B cell (primary cell): ENCODE data around the gene ADCY7. TPM values are rescaled to one million over a fixed set of nuclear protein-coding genes. Genes with fewer than 3 reads are reported as not detected.

Experiments
- ATAC-seq: fragments of 200-7000 bp; cut with Tn5 transposase; one replicate; pipeline ENCODE4 v1.10.0; 2021; ENCODE audit warnings: low read depth, mild to moderate bottlenecking, moderate number of reproducible peaks, moderate library complexity
- CTCF ChIA-PET: fragments of 350-600 bp; sonication (Branson Sonifier 250); formaldehyde crosslinking; loops from one replicate; lab custom pipeline; 2021; ENCODE audit warnings: antibody characterized with exemption, inconsistent platforms; lab: Charles Lee
- POLR2A ChIA-PET: fragments of 350-600 bp; sonication (Branson Sonifier 250); formaldehyde crosslinking; loops from one replicate; lab custom pipeline; 2021; ENCODE audit warnings: antibody characterized with exemption; lab: Charles Lee
- DNase-seq: peaks from one replicate; pipeline ENCODE4 v3.0.0; 2013
- H2AFZ ChIP-seq: 2 replicates; pipeline ENCODE4 v1.6.1; 2012; ENCODE audit warnings: mild to moderate bottlenecking, low read depth, low read length; ENCODE audit not compliant: insufficient read depth, poor library complexity, severe bottlenecking
- H3K27ac ChIP-seq, 2 donors: 1 replicate in 1 of 2; 2 replicates in 1 of 2; pipeline ENCODE4 v1.5.1; 2012 to 2013; ENCODE audit warnings: low read length in 2 of 2, mild to moderate bottlenecking in 2 of 2, moderate library complexity in 1 of 2
- H3K27me3 ChIP-seq, 4 experiments: fragments of 200-600 bp in 1 of 4; sonication (generic) in 1 of 4; replicated peaks in 1 of 4; 1 replicate in 2 of 4; 2 replicates in 2 of 4; pipeline versions ENCODE4 v1.6.1 to v1.7.0; 2013 to 2016; ENCODE audit warnings: low read length in 3 of 4, mild to moderate bottlenecking in 2 of 4, mixed read lengths in 1 of 4, moderate library complexity in 1 of 4; ENCODE audit not compliant: insufficient read depth in 4 of 4, control insufficient read depth in 3 of 4; ENCODE audit errors: control extremely low read depth in 1 of 4
- H3K36me3 ChIP-seq, 2 experiments: replicated peaks in 1 of 2; 1 replicate in 1 of 2; 2 replicates in 1 of 2; pipeline versions ENCODE4 v1.6.1 to v1.7.1; 2013; ENCODE audit warnings: low read length in 1 of 2; ENCODE audit not compliant: insufficient read depth in 2 of 2, control insufficient read depth in 1 of 2; ENCODE audit errors: control extremely low read depth in 1 of 2, extremely low read depth in 1 of 2
- H3K4me1 ChIP-seq, 2 donors: fragments of 200-600 bp in 1 of 2; sonication (generic) in 1 of 2; 1 replicate in 1 of 2; 2 replicates in 1 of 2; pipeline versions ENCODE4 v1.5.1 to v1.6.1; 2013 to 2017; ENCODE audit warnings: low read length in 2 of 2; ENCODE audit not compliant: control insufficient read depth in 2 of 2, insufficient read depth in 2 of 2
- H3K4me2 ChIP-seq: replicated peaks from 2 replicates; pipeline ENCODE3; 2012; ENCODE audit warnings: mild to moderate bottlenecking, low read depth, low read length; ENCODE audit not compliant: poor library complexity, severe bottlenecking
- H3K4me3 ChIP-seq, 5 experiments: fragments of 200-600 bp in 1 of 5; sonication (generic) in 1 of 5; 1 replicate in 3 of 5; 2 replicates in 2 of 5; pipeline versions ENCODE4 v1.5.1 to v1.7.0; 2011 to 2016; ENCODE audit warnings: low read length in 4 of 5, mild to moderate bottlenecking in 4 of 5, low read depth in 2 of 5, control low read depth in 1 of 5, moderate library complexity in 1 of 5; ENCODE audit not compliant: insufficient read depth in 1 of 5; ENCODE audit errors: control extremely low read depth in 1 of 5, extremely low read depth in 1 of 5
- H3K79me2 ChIP-seq: fragments of 200-600 bp; sonication (generic); one replicate; pipeline ENCODE4 v1.6.0; 2016; ENCODE audit warnings: low read length; ENCODE audit not compliant: control insufficient read depth, insufficient read depth
- H3K9ac ChIP-seq: fragments of 200-600 bp; sonication (generic); 2 replicates; pipeline ENCODE4 v1.6.1; 2017; ENCODE audit warnings: mild to moderate bottlenecking, low read length, moderate library complexity
- H3K9me3 ChIP-seq, 3 donors: one replicate each; pipeline versions ENCODE4 v1.6.1 to v1.7.1; 2013; ENCODE audit warnings: low read length in 2 of 3; ENCODE audit not compliant: control insufficient read depth in 2 of 3, insufficient read depth in 1 of 3; ENCODE audit errors: control extremely low read depth in 1 of 3
- H4K20me1 ChIP-seq: 2 replicates; pipeline ENCODE4 v1.6.0; 2012; ENCODE audit warnings: mild to moderate bottlenecking, low read length; ENCODE audit not compliant: insufficient read depth, control insufficient read depth, poor library complexity, severe bottlenecking
- H3K27ac Mint-ChIP-seq: one replicate; pipeline ENCODE4 v1.8.0; 2021; ENCODE audit warnings: mixed read lengths
- H3K27me3 Mint-ChIP-seq: one replicate; pipeline ENCODE4 v1.8.0; 2021; ENCODE audit warnings: mixed read lengths
- H3K4me1 Mint-ChIP-seq: one replicate; pipeline ENCODE4 v1.8.0; 2021; ENCODE audit warnings: mixed read lengths
- H3K4me3 Mint-ChIP-seq: one replicate; pipeline ENCODE4 v1.8.0; 2021; ENCODE audit warnings: mixed read lengths
- H3K9me3 Mint-ChIP-seq: one replicate; pipeline ENCODE4 v1.8.0; 2022; ENCODE audit warnings: mixed read lengths; ENCODE audit not compliant: insufficient read depth
- EZH2 ChIP-seq: IDR thresholded peaks from 2 replicates; pipeline ENCODE4 v1.6.1; 2012; ENCODE audit warnings: borderline replicate concordance, low read depth, mild to moderate bottlenecking, moderate library complexity, low read length; ENCODE audit not compliant: insufficient read depth, poor library complexity, severe bottlenecking
- WGBS: methylation state at CpG from one replicate; pipeline ENCODE4 v1.1.5; 2013; ENCODE audit warnings: missing lambda C conversion rate; ENCODE audit not compliant: insufficient coverage; 5-methylcytosine and 5-hydroxymethylcytosine counted together
- intact Hi-C: fragments of 100-400 bp; cut with micrococcal nuclease; formaldehyde crosslinking; loops from one replicate; pipeline ENCODE4 v1.10.0; 2022
- polyA plus RNA-seq: library from polyadenylated mRNA; depleted of rRNA; stranded (reverse); fragments of >200 nt; gene quantifications from 2 replicates; pipeline ENCODE4 v1.2.3, GENCODE V29; 2012
- total RNA-seq, 2 donors: library from RNA; stranded (reverse); fragments of 120-200 nt in 1 of 2; gene quantifications; 1 replicate in 1 of 2; 2 replicates in 1 of 2; pipeline versions ENCODE4 v1.2.3 to v1.2.4, GENCODE V29; 2013 to 2022
- TF ChIP-seq, protein P1 (sequence below): fragments of 200-600 bp; IDR thresholded peaks from one replicate; pipeline ENCODE4 v1.8.0; 2022; ENCODE audit warnings: antibody characterized with exemption, mild to moderate bottlenecking

ADCY7 gene
- total and polyA plus RNA-seq, 2 donors (not counting 1 experiment from before 2014, with no cell fraction given): 78.4 to 207 TPM

GRCh38 chr16:50360779-50361178, 94.4 kb downstream of the ADCY7 start:
- Histone ChIP-seq H3K27me3 (no peaks in the 10 kb centered on the region), H3K36me3 (peaks cover 30 to 46% of the 10 kb centered on the region in 2 experiments), H2AFZ (no peak overlapping the region), H3K4me1 (peaks cover 4 to 5% of the 10 kb centered on the region in 2 donors), H3K9me3 (no peaks in the 10 kb centered on the region), H3K79me2 (peaks cover 70% of the 10 kb centered on the region), H3K27ac (peak overlapping the region in 1 of 2 donors; percentile 35), H4K20me1 (peaks cover 37% of the 10 kb centered on the region), H3K9ac (no peak overlapping the region), H3K4me2 (no peak overlapping the region), H3K4me3 (no peak overlapping the region)
- no peak for DNase-seq
- H3K27me3 Mint-ChIP-seq: no peaks in the 10 kb centered on the region
- intact Hi-C loops: no loop called here
- ChIA-PET CTCF (interaction anchor here (1.0 to 4.4 kb wide), 7 partner anchors 9 to 446 kb away, joined by 3 to 56 read pairs (median 8); no protein-coding TSS in a partner anchor), POLR2A (no interaction called here)
- TF ChIP-seq EZH2: no peak
- TF ChIP-seq, protein P1, sequence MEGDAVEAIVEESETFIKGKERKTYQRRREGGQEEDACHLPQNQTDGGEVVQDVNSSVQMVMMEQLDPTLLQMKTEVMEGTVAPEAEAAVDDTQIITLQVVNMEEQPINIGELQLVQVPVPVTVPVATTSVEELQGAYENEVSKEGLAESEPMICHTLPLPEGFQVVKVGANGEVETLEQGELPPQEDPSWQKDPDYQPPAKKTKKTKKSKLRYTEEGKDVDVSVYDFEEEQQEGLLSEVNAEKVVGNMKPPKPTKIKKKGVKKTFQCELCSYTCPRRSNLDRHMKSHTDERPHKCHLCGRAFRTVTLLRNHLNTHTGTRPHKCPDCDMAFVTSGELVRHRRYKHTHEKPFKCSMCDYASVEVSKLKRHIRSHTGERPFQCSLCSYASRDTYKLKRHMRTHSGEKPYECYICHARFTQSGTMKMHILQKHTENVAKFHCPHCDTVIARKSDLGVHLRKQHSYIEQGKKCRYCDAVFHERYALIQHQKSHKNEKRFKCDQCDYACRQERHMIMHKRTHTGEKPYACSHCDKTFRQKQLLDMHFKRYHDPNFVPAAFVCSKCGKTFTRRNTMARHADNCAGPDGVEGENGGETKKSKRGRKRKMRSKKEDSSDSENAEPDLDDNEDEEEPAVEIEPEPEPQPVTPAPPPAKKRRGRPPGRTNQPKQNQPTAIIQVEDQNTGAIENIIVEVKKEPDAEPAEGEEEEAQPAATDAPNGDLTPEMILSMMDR: no peak
- peak overlapping the region; percentile 67 for H3K27ac Mint-ChIP-seq
- H3K4me3 Mint-ChIP-seq: no peak overlapping the region
- H3K4me1 Mint-ChIP-seq: peaks cover 37% of the 10 kb centered on the region
- no peaks in the 10 kb centered on the region for H3K9me3 Mint-ChIP-seq
- ATAC-seq: no peak
- WGBS: no CpG with 5 or more reads among the region's 3 CpGs

DNA sequence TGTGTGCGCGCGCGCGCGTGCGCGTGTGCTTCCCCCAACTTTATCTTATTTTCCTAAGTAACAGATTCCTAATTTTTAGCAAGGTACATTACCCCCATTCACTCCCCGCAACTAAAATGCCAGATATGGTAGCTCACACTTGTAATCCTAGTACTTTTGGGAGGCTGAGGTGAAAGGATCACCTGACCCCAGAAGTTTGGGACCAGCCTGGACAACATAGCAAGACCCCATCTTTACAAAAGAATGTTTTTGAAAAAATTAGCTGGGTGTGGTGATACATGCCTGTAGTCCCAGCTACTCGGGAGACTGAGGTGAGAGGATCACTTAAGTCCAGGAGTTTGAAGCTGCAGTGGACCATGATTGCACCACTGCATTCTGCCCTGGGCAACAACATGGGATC, 97.3 kb downstream of the ADCY7 start:
- Mint-ChIP-seq H3K27ac (no peak overlapping the region), H3K27me3 (no peaks in the 10 kb centered on the region), H3K4me1 (peaks cover 58% of the 10 kb centered on the region), H3K4me3 (no peak overlapping the region), H3K9me3 (no peaks in the 10 kb centered on the region)
- no peak overlapping the region for H3K4me3 ChIP-seq
- no peak overlapping the region for H3K27ac ChIP-seq
- H2AFZ ChIP-seq: no peak overlapping the region
- TF ChIP-seq, protein P1: no peak
- no peak for TF ChIP-seq EZH2
- no peak overlapping the region for H3K9ac ChIP-seq
- intact Hi-C loops: no loop called here
- ChIA-PET POLR2A (interaction anchor here (0.7 kb wide), 1 partner anchor 281 kb away, joined by 3 read pairs; no protein-coding TSS in a partner anchor), CTCF (interaction anchor here (0.6 to 2.0 kb wide), 4 partner anchors 8 to 302 kb away, joined by 3 to 10 read pairs (median 4); no protein-coding TSS in a partner anchor)
- ATAC-seq (no peak), DNase-seq (no peak)
- peaks cover 21 to 28% of the 10 kb centered on the region in 2 donors for H3K4me1 ChIP-seq
- no peak overlapping the region for H3K4me2 ChIP-seq
- H3K79me2 ChIP-seq: peaks cover 91% of the 10 kb centered on the region
- H3K36me3 ChIP-seq: peaks cover 28 to 45% of the 10 kb centered on the region in 2 experiments
- no peaks in the 10 kb centered on the region for H3K9me3 ChIP-seq
- no peaks in the 10 kb centered on the region for H3K27me3 ChIP-seq
- peaks cover 46% of the 10 kb centered on the region for H4K20me1 ChIP-seq
- no CpG with 5 or more reads among the region's 10 CpGs for WGBS
